ENCODE measurements around the gene USP31. TPM values are rescaled to one million over a fixed set of nuclear protein-coding genes. Genes with fewer than 3 reads are reported as not detected.

The USP31 gene
- total and polyA plus RNA-seq, 3 donors from 2014 or later = 23.3 to 73.6 (median 73.1) TPM

GRCh38 chr16:23057013-23057596 is 92.1 kb downstream of the USP31 start:
- TF ChIP-seq POLR2A (IDR thresholded peaks at IDR 0.05) = no peak
- no peak for TF ChIP-seq CTCF (IDR thresholded peaks at IDR 0.05)
- intact Hi-C loops (cut with DNase I; ENCODE audit: low total_unique reads) = no loop called here
- WGBS, 2 donors = 55 to 76% methylated on average over 1 of the region's 1 CpG
- no peaks in the 10 kb centered on the region for H3K4me1 ChIP-seq
- H3K4me3 ChIP-seq = no peak overlapping the region
- H3K27ac ChIP-seq = no peak overlapping the region
- no peaks in the 10 kb centered on the region for H3K27me3 ChIP-seq
- no peaks in the 10 kb centered on the region for H3K36me3 ChIP-seq (ENCODE audit: low read depth, missing control alignments)
- no peak for DNase-seq
- H3K9me3 ChIP-seq = no peaks in the 10 kb centered on the region

- WGBS, 2 donors = 86 to 89% methylated on average over 3 of the region's 3 CpGs
- Histone ChIP-seq H3K36me3 (ENCODE audit: low read depth, missing control alignments) (no peaks in the 10 kb centered on the region), H3K4me3 (no peak overlapping the region), H3K4me1 (no peaks in the 10 kb centered on the region), H3K9me3 (no peaks in the 10 kb centered on the region), H3K27me3 (no peaks in the 10 kb centered on the region), H3K27ac (no peak overlapping the region)
- TF ChIP-seq CTCF (IDR thresholded peaks at IDR 0.05) (no peak), POLR2A (IDR thresholded peaks at IDR 0.05) (no peak)
- intact Hi-C loops (cut with DNase I; ENCODE audit: low total_unique reads) = no loop called here
- DNase-seq = no peak
Observed at GRCh38 chr16:23055481-23055880, 93.8 kb downstream of the USP31 start.

GRCh38 chr16:23052908-23053580 is 96.2 kb downstream of the USP31 start:
- 70 to 79% methylated on average over 4 of the region's 4 CpGs for WGBS, 2 donors
- no peak for DNase-seq
- Histone ChIP-seq H3K4me3 (no peak overlapping the region), H3K4me1 (no peaks in the 10 kb centered on the region), H3K27ac (no peak overlapping the region), H3K9me3 (no peaks in the 10 kb centered on the region), H3K27me3 (no peaks in the 10 kb centered on the region), H3K36me3 (ENCODE audit: low read depth, missing control alignments) (no peaks in the 10 kb centered on the region)
- intact Hi-C loops (cut with DNase I; ENCODE audit: low total_unique reads) = no loop called here
- no peak for TF ChIP-seq CTCF (IDR thresholded peaks at IDR 0.05)
- no peak for TF ChIP-seq POLR2A (IDR thresholded peaks at IDR 0.05)

- H3K4me1 ChIP-seq = no peaks in the 10 kb centered on the region
- 16 to 41% methylated on average over 13 of the region's 13 CpGs for WGBS, 2 donors
- H3K27me3 ChIP-seq = no peaks in the 10 kb centered on the region
- no peaks in the 10 kb centered on the region for H3K9me3 ChIP-seq
- no peak for DNase-seq
- no peak for TF ChIP-seq CTCF (IDR thresholded peaks at IDR 0.05)
- TF ChIP-seq POLR2A (IDR thresholded peaks at IDR 0.05) = no peak
- H3K27ac ChIP-seq = no peak overlapping the region
- H3K4me3 ChIP-seq = no peak overlapping the region
- H3K36me3 ChIP-seq (ENCODE audit: low read depth, missing control alignments) = no peaks in the 10 kb centered on the region
- intact Hi-C loops (cut with DNase I; ENCODE audit: low total_unique reads) = no loop called here
Observed at GRCh38 chr16:23052221-23052620, 97.0 kb downstream of the USP31 start.

GRCh38 chr16:23051587-23051986 is 97.7 kb downstream of the USP31 start:
- WGBS, 2 donors = 42 to 51% methylated on average over 8 of the region's 8 CpGs
- intact Hi-C loops (cut with DNase I; ENCODE audit: low total_unique reads) = no loop called here
- no peaks in the 10 kb centered on the region for H3K9me3 ChIP-seq
- DNase-seq = no peak
- no peaks in the 10 kb centered on the region for H3K27me3 ChIP-seq
- no peak overlapping the region for H3K27ac ChIP-seq
- no peaks in the 10 kb centered on the region for H3K36me3 ChIP-seq (ENCODE audit: low read depth, missing control alignments)
- no peak for TF ChIP-seq CTCF (IDR thresholded peaks at IDR 0.05)
- TF ChIP-seq POLR2A (IDR thresholded peaks at IDR 0.05) = no peak
- H3K4me1 ChIP-seq = no peaks in the 10 kb centered on the region
- no peak overlapping the region for H3K4me3 ChIP-seq
